ENCODE measurements around the gene MARCHF7. TPM values are rescaled to one million over a fixed set of nuclear protein-coding genes. Genes with fewer than 3 reads are reported as not detected.

Gene MARCHF7
- total and polyA plus RNA-seq, 2 donors (not counting 1 experiment from before 2014, with no cell fraction given) = 65.6 to 97.1 TPM

DNA sequence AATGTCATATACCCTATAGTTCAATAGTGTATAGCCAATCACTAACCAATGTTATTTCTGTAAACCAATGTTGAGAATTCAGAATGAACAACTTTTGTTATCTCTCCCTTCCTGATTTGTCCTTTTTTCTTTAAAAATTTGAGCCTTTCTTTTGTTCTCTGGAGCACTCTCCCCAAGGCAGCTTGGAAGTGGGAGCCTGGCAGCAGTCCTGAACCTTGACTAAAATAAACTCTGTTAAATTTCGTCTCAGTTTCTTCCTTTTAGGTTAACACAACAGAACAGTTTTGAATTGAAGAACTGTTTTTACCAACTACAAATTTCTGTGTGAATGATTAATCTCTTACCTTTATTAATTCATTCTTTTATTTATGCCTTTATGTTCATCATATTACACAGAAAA is 49.8 kb downstream of the MARCHF7 start:
- Histone ChIP-seq H3K9me3 (ENCODE audit: control insufficient read depth, insufficient read depth, low read depth, low read length) (no peaks in the 10 kb centered on the region), H4K20me1 (ENCODE audit: control insufficient read depth, extremely low read depth, insufficient read depth, low read length) (no peaks in the 10 kb centered on the region), H3K27me3 (ENCODE audit: control insufficient read depth, insufficient read depth, low read length) (no peaks in the 10 kb centered on the region), H3K4me2 (ENCODE audit: extremely low read depth, insufficient read depth, low read length) (no peak overlapping the region), H3K36me3 (ENCODE audit: control insufficient read depth, insufficient read depth, low read length) (peaks cover 2% of the 10 kb centered on the region), H3K9ac (ENCODE audit: insufficient read depth, low read length) (no peak overlapping the region), H3K4me1 (ENCODE audit: control insufficient read depth, extremely low read depth, insufficient read depth, low read length) (no peaks in the 10 kb centered on the region), H3K27ac (ENCODE audit: insufficient read depth, low read length) (no peak overlapping the region), H3K79me2 (ENCODE audit: control insufficient read depth, insufficient read depth, low read length) (peaks cover 12% of the 10 kb centered on the region), H2AFZ (ENCODE audit: low read length) (no peak overlapping the region), H3K4me3 (replicated peaks in 1 of 4; ENCODE audit: control extremely low read depth in 1 of 4, insufficient read depth in 1 of 4, low read depth in 3 of 4, low read length in 4 of 4) (no peak overlapping the region)
- DNase-seq (ENCODE audit: low read depth in 2 of 2) = no peak
- TF ChIP-seq, protein P1, sequence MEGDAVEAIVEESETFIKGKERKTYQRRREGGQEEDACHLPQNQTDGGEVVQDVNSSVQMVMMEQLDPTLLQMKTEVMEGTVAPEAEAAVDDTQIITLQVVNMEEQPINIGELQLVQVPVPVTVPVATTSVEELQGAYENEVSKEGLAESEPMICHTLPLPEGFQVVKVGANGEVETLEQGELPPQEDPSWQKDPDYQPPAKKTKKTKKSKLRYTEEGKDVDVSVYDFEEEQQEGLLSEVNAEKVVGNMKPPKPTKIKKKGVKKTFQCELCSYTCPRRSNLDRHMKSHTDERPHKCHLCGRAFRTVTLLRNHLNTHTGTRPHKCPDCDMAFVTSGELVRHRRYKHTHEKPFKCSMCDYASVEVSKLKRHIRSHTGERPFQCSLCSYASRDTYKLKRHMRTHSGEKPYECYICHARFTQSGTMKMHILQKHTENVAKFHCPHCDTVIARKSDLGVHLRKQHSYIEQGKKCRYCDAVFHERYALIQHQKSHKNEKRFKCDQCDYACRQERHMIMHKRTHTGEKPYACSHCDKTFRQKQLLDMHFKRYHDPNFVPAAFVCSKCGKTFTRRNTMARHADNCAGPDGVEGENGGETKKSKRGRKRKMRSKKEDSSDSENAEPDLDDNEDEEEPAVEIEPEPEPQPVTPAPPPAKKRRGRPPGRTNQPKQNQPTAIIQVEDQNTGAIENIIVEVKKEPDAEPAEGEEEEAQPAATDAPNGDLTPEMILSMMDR (conservative IDR thresholded peaks at IDR 0.05 in 1 of 2, IDR thresholded peaks at IDR 0.05 in 1 of 2; ENCODE audit: low read depth in 1 of 2, low read length in 2 of 2) = no peak
- TF ChIP-seq EZH2 (IDR thresholded peaks at IDR 0.05; ENCODE audit: low read length, missing control alignments) = no peak

Other genes with a start within 250 kb of the MARCHF7 start
- 47.0 and 61.8 TPM in 2 replicates for gene BAZ2B, start 96.0 kb upstream of the MARCHF7 start, total RNA-seq
- gene BAZ2B, start 96.0 kb upstream of the MARCHF7 start, polyA plus RNA-seq = 16.3 and 28.0 TPM in 2 replicates
- gene CD302, start 85.7 kb downstream of the MARCHF7 start, total RNA-seq = 9.4 and 15.9 TPM in 2 replicates
- gene CD302, start 85.7 kb downstream of the MARCHF7 start, polyA plus RNA-seq = 13.7 and 19.1 TPM in 2 replicates
- gene LY75, start 192.2 kb downstream of the MARCHF7 start, total RNA-seq = 3.6 and 4.1 TPM in 2 replicates
- 0.76 and 1.00 TPM in 2 replicates for gene LY75, start 192.2 kb downstream of the MARCHF7 start, polyA plus RNA-seq

All from fibroblast of lung (primary cell).